GM19043 (cell line): ENCODE results near the gene PPME1.

Experiments used
- ATAC-seq: cut with Tn5 transposase; IDR thresholded peaks from one replicate; pipeline ENCODE4 v1.9.1; 2021; ENCODE audit warnings: low read depth; ENCODE audit not compliant: unreplicated experiment

The PPME1 gene

DNA sequence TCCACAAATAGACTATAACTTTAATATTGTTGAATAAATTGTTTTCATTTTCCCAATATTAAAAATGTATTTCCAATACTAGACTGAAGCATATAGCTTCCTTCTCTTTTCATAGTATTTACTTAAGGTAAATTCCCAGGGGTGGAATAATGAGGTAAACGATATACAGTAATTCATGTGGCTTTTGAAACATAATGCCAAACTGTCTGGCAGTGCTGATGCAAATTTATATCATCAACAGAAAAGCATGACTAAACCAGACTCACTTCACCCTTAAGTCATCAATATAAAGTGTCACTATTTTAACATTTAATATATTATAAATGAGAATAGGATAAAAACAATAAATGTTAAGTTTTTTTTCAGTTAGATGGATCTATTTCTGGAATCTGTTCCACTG lies 13.9 kb upstream of the PPME1 start:
- no peak for ATAC-seq

- no peak for ATAC-seq
These were observed 11.4 kb upstream of the PPME1 start for GRCh38 chr11:74159642-74160041.

GRCh38 chr11:74162681-74163467 lies 8.2 kb upstream of the PPME1 start:
- no peak for ATAC-seq

GRCh38 chr11:74168838-74169237 lies 2.3 kb upstream of the PPME1 start:
- ATAC-seq: no peak

DNA sequence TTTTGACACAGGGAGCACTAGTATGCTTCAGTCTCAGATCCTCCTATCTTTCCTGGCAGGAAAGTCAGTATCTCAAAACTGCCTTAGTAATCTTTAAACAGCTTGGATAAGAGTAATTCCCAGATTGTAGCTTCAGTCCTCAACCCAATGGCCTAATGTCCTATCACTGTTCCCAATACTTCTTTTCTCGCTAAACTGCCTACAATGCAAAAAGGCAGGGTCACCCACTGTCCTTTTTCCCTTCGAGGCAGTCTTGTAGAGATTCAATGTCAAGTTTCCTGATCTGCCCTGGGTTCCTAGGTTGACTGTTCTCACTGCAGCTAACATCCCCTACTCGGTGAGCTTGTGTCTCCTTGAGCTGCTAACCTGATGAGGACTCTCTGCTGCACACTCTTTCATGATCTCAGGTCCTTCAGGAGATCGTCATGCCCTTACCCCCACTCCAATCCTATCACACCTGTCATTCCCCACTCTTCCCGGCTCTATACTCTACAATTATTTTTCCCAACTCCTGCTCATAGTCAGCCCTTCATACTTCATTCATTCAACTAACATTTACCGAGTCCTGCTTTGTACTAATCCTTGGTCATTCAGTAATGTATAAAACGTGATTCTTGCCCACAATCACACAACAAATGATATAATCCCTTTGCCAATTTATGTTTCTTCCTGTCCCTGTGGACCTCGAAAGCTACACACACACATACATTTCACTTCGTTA lies 1.2 kb upstream of the PPME1 start:
- ATAC-seq: no peak

DNA sequence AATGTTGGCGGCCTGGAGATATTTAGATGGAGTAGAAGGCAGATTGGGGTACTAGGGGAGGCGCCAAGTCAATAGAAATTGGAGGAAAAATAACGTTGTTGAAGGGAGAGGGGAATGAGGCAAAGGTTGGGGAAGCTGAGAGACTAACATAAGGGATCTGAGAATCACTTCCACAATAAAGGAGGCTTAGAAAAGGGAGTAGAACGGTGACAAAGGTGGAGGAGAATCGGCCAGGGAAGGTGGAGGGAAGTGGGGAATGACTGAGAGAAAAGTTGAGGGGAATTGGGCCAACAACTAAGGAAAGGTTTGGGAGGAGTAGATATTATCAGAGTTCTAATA lies 510 bp downstream of the PPME1 start:
- no peak for ATAC-seq

GRCh38 chr11:74171997-74172396 lies 908 bp downstream of the PPME1 start:
- ATAC-seq: no peak

DNA sequence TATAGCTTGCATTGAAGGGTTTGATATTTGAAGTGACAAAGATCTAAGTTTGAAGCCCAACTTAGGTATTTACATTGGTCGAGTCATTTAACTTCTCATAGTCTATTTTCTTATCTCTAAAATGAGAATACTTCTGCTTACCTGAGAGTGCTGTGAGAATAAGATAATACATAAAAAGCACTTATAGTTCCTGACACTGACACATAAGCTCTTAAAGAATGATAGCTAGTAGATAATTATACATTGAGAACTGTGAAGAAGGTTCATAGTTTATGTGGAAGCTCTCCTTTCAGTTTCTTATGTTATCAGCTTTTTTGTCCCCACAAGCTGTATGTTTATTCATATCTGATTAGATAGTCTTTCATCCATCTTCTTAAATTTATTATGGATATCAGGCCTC lies 4.8 kb downstream of the PPME1 start:
- ATAC-seq: no peak

DNA sequence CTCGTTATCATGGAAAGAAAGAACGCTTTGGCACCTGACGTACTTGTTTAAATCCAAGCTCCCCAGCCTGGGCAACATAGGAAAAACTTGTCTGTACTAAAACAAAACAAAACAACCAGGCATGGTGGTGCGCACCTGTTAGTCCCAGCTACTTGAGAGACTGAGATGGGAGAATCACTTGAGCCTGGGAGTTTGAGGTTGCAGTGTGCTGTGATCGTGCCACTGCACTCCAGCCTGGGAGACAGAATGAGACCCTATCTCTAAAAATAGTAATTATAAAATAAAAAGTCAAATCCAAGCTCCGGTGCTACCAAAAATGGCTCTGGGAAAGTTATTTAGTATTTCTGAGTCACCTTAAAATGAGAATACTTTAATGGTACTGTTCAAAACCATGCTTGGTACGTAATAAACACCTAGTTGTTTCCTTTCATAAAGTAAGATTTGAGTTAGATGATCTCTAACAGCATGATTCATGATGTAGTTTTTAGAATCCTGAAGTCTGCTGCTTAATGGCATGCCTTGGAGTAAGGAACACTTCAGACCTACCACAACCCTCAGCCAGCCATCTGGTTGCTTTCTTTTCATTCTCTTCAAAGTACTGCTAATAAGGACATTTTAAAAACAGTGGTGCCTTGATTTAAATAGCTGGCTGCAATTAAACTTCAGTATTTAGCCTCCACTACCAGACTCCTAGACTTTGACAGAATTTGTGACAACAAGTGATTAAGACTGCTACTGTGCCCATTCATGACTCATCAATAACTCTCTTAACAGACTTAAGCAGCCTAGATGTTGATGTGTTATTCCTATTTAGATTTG lies 8.4 kb downstream of the PPME1 start:
- no peak for ATAC-seq

DNA sequence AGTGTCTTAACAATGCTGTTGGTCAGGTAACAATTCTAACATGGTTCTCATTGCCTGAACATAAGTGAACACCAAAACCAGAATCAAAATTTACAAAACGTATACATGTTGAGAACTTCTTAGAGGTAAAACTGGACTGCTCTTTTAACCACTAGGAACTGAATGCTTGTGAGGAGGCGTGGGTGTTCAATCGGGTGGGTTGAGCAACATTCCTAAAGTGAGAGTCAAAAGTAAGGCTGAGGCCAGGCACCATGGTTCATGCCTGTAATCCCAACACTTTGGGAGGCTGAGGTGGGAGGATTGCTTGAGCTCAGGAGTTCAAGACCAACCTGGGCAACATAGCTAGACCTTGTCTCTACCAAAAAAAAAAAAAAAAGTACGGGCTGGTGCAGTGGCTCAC lies 11.5 kb downstream of the PPME1 start:
- no peak for ATAC-seq

DNA sequence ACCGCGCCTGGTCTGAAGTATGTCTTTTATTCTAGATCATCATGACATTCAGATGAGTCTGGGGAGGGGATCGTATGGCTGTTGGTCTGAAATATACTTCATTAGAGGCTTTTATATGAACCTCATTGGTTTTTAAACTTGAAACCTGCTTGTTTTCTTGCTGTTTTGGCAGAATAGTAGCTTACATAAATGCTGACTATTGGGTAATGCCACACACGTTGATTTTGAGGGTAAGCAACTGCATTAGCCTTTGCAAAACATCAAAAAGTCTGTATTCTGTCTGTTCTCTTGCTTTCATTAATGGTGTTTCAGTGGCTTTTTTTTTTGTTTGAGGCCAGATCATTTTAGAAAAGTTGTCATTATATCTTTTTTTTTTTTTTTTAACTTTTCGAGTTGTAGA lies 14.2 kb downstream of the PPME1 start:
- no peak for ATAC-seq

DNA sequence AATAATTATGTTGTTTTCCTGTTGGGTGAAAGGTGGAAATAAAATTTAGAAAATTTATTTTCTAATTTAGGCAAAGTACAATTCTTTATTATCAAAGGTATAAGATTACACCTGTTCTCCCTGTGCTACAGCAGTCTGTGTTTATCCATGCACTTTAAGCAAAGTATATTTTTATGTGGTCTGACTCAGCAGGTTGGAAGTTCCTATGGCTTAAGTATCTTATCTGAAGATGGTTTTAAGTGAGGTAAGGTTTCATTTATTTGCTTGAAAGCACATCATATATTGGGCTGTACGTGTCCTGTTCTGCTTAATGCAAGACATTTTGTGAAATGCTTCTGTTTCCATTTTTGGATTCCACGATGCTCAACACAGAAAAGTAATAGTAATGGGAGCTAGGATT lies 14.6 kb downstream of the PPME1 start:
- ATAC-seq: no peak

GRCh38 chr11:74195828-74196227 lies 24.7 kb downstream of the PPME1 start:
- no peak for ATAC-seq

- no peak for ATAC-seq
These were observed 25.8 kb downstream of the PPME1 start for GRCh38 chr11:74196781-74197486.

DNA sequence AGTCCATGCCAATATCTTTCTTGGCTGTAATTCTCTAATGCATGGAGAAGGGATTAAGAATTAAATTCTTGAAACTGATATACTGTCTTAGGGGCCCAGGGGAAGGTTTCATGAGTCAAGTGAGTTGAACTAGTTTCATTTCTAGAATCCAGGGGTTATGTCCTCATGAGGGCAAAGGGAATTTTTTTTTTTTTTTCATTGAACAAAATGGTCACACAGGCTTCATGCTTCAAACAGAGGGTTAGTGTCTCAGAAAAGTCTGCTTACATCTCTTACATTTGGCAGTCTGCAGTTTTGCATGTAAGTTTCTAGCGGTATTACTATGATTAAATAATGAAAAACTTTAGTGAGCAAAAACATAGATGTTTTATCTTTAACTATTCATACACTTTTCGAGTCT lies 32.9 kb downstream of the PPME1 start:
- ATAC-seq: no peak

- no peak for ATAC-seq
These were observed 33.6 kb downstream of the PPME1 start for GRCh38 chr11:74204701-74205100.

DNA sequence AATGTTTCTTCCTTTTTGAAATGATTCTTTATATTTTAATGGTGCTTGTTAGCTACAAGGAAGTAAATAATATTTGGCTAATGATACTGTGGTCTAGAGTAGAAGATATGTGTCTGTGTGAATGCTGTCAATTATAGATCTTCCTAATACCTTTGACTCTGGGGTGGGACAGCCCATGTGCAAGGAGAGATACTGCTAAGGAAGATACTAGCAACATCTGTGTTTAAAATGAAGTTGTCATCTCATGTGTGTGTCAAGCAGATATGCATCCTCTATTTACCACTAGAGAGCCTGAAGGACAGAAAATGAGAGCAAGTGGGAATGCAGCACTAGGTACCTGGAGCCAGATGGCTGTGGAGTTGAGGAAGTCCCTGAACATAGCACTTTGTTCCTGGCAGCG lies 34.1 kb downstream of the PPME1 start:
- no peak for ATAC-seq

GRCh38 chr11:74206746-74207145 lies 35.7 kb downstream of the PPME1 start:
- ATAC-seq: no peak

- no peak for ATAC-seq
These were observed 37.4 kb downstream of the PPME1 start for GRCh38 chr11:74208507-74208906.

DNA sequence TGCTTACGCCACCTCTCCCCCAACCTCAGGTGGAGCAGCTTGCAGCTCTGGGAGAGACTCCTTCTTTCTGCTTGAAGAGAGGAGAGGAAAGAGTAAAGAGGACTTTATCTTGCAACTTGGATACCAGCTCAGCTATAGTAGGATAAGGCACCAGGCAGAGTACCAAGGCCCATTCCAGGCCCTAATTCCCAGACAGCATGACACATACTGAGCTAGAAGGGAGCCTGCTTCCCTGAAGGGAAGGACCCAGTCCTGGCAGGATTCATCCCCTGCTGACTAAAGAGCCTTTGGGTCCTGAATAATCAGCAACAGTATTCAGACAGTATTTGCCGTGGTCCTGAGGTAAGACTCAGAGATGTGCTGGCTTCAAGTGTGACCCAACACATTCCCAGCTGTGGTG lies 41.4 kb downstream of the PPME1 start:
- no peak for ATAC-seq

GRCh38 chr11:74220376-74220775 lies 49.3 kb downstream of the PPME1 start:
- ATAC-seq: no peak
